VCaP (cell line): ENCODE measurements around the gene PARVB.

Source experiments
- H3K27ac ChIP-seq: fragments of 450-650 bp; 2 replicates; pipeline ENCODE4 v1.5.1; 2017
- CTCF ChIP-seq: fragments of 450-650 bp; conservative IDR thresholded peaks from 2 replicates; pipeline ENCODE4 v1.5.1; 2017; ENCODE audit warnings: mild to moderate bottlenecking, moderate library complexity

The PARVB gene

GRCh38 chr22:44024288-44024921 lies at the start of gene PARVB:
Gene PARVB (plus strand): TSS chr22:44024302. CDS start chr22:44024340, 38 bp downstream.
- peak within 1 kb of the TSS; percentile 86 for H3K27ac ChIP-seq
- TF ChIP-seq CTCF, result no peak

- H3K27ac ChIP-seq, result no peak overlapping the region
- no peak for TF ChIP-seq CTCF
Observed at GRCh38 chr22:43975041-43975440, 49.1 kb upstream of the PARVB start.

- peak; percentile 40; the same call in 1 of the 2 replicates for TF ChIP-seq CTCF
- H3K27ac ChIP-seq, result no peak overlapping the region
Observed at GRCh38 chr22:43976861-43977795, 47.0 kb upstream of the PARVB start.

- TF ChIP-seq CTCF, result no peak
- no peak overlapping the region for H3K27ac ChIP-seq
Observed at GRCh38 chr22:43978558-43978957, 45.5 kb upstream of the PARVB start.

- no peak for TF ChIP-seq CTCF
- no peak overlapping the region for H3K27ac ChIP-seq
Observed at GRCh38 chr22:43980579-43980978, 43.5 kb upstream of the PARVB start.

GRCh38 chr22:43980996-43981395 lies 43.1 kb upstream of the PARVB start:
- no peak for TF ChIP-seq CTCF
- H3K27ac ChIP-seq, result no peak overlapping the region

- TF ChIP-seq CTCF, result no peak
- no peak overlapping the region for H3K27ac ChIP-seq
Observed at GRCh38 chr22:43983808-43984207, 40.3 kb upstream of the PARVB start.
